HEK293T (cell line): Measurements from ENCODE around the gene SSBP2.

Experiments used
- BHLHE40 ChIP-seq: fragments of 450-650 bp; IDR thresholded peaks from 2 replicates; pipeline ENCODE4 v1.6.1; 2016; ENCODE audit warnings: mild to moderate bottlenecking, moderate library complexity, borderline replicate concordance
- CTBP1 ChIP-seq: fragments of 450-650 bp; IDR thresholded peaks from 2 replicates; pipeline ENCODE4 v1.6.1; 2016; ENCODE audit warnings: borderline replicate concordance
- ELF4 ChIP-seq: fragments of 450-650 bp; IDR thresholded peaks from 2 replicates; pipeline ENCODE4 v1.6.1; 2017; ENCODE audit warnings: antibody characterized with exemption
- FOXA1 ChIP-seq: fragments of 450-650 bp; IDR thresholded peaks from 2 replicates; pipeline ENCODE4 v1.6.1; 2016; ENCODE audit warnings: mild to moderate bottlenecking
- FOXK2 ChIP-seq: fragments of 450-650 bp; IDR thresholded peaks from 2 replicates; pipeline ENCODE4 v1.6.1; 2016; ENCODE audit warnings: mild to moderate bottlenecking
- FOXM1 ChIP-seq: fragments of 450-650 bp; IDR thresholded peaks from 2 replicates; pipeline ENCODE4 v1.6.1; 2017; ENCODE audit warnings: mild to moderate bottlenecking, borderline replicate concordance
- HDGF ChIP-seq: fragments of 450-650 bp; IDR thresholded peaks from 2 replicates; pipeline ENCODE4 v1.6.1; 2017; ENCODE audit warnings: antibody characterized with exemption, borderline replicate concordance
- L3MBTL2 ChIP-seq: fragments of 450-650 bp; conservative IDR thresholded peaks from 2 replicates; pipeline ENCODE4 v1.6.1; 2016; ENCODE audit warnings: mild to moderate bottlenecking
- LEF1 ChIP-seq: fragments of 450-650 bp; IDR thresholded peaks from 2 replicates; pipeline ENCODE4 v1.6.1; 2017; ENCODE audit warnings: mild to moderate bottlenecking, borderline replicate concordance
- NFRKB ChIP-seq: fragments of 450-650 bp; IDR thresholded peaks from 2 replicates; pipeline ENCODE4 v1.6.1; 2016; ENCODE audit warnings: mild to moderate bottlenecking, moderate library complexity
- SP1 ChIP-seq: fragments of 450-650 bp; IDR thresholded peaks from 2 replicates; pipeline ENCODE4 v1.6.1; 2017
- SUZ12 ChIP-seq: fragments of 450-650 bp; IDR thresholded peaks from 2 replicates; pipeline ENCODE4 v1.6.1; 2016; ENCODE audit warnings: mild to moderate bottlenecking
- ZNF384 ChIP-seq: fragments of 450-650 bp; IDR thresholded peaks from 2 replicates; pipeline ENCODE4 v1.6.1; 2016
- TF ChIP-seq, protein P1 (sequence below): fragments of 450-650 bp; IDR thresholded peaks from 2 replicates; pipeline ENCODE4 v1.6.1; 2016

- no peak for TF ChIP-seq FOXA1
- TF ChIP-seq, protein P1, sequence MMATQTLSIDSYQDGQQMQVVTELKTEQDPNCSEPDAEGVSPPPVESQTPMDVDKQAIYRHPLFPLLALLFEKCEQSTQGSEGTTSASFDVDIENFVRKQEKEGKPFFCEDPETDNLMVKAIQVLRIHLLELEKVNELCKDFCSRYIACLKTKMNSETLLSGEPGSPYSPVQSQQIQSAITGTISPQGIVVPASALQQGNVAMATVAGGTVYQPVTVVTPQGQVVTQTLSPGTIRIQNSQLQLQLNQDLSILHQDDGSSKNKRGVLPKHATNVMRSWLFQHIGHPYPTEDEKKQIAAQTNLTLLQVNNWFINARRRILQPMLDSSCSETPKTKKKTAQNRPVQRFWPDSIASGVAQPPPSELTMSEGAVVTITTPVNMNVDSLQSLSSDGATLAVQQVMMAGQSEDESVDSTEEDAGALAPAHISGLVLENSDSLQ = no peak
- no peak for TF ChIP-seq SP1
- no peak for TF ChIP-seq FOXM1
- no peak for TF ChIP-seq FOXK2
- no peak for TF ChIP-seq ELF4
- no peak for TF ChIP-seq HDGF
- TF ChIP-seq L3MBTL2 = no peak
- TF ChIP-seq BHLHE40 = no peak
- TF ChIP-seq ZNF384 = no peak
- TF ChIP-seq SUZ12 = no peak
- no peak for TF ChIP-seq CTBP1
- no peak for TF ChIP-seq LEF1
- no peak for TF ChIP-seq NFRKB
These were observed 25.4 kb upstream of the SSBP2 start for GRCh38 chr5:81776258-81776657.
